T-helper 2 cell (primary cell): Measurements from ENCODE around the gene CD58.

Source experiments
- DNase-seq, 5 experiments: peaks; one replicate each; pipeline versions ENCODE4 v3.0.0 to v3.0.0-alpha.2; 2012 to 2022

CD58 gene

GRCh38 chr1:116538544-116538943 is 32.3 kb downstream of the CD58 start:
- DNase-seq, result peak in 1 of 5 experiments; percentile 74

GRCh38 chr1:116537898-116538297 is 32.9 kb downstream of the CD58 start:
- DNase-seq, result no peak

- no peak for DNase-seq
These were observed 33.6 kb downstream of the CD58 start for GRCh38 chr1:116537040-116537831.

GRCh38 chr1:116534014-116534739 is 36.6 kb downstream of the CD58 start:
- DNase-seq, result no peak

- no peak for DNase-seq
These were observed 37.4 kb downstream of the CD58 start for GRCh38 chr1:116533429-116533820.

- DNase-seq, result no peak
These were observed 38.0 kb downstream of the CD58 start for GRCh38 chr1:116532671-116533428.

- no peak for DNase-seq
These were observed 38.9 kb downstream of the CD58 start for GRCh38 chr1:116531917-116532316.

GRCh38 chr1:116529681-116530080 is 41.1 kb downstream of the CD58 start:
- DNase-seq, result no peak

GRCh38 chr1:116529199-116529631 is 41.6 kb downstream of the CD58 start:
- DNase-seq, result no peak

GRCh38 chr1:116528329-116529083 is 42.3 kb downstream of the CD58 start:
- DNase-seq, result no peak

- no peak for DNase-seq
These were observed 45.4 kb downstream of the CD58 start for GRCh38 chr1:116525440-116525839.

GRCh38 chr1:116521186-116521585 is 49.6 kb downstream of the CD58 start:
- DNase-seq, result no peak

- no peak for DNase-seq
These were observed 52.4 kb downstream of the CD58 start for GRCh38 chr1:116518400-116518799.

GRCh38 chr1:116516631-116517030 is 54.2 kb downstream of the CD58 start:
- DNase-seq, result peak in 1 of 5 experiments; percentile 38

GRCh38 chr1:116515702-116516101 is 55.1 kb downstream of the CD58 start:
- peak in 2 of 5 experiments; percentile 69 to 72 for DNase-seq

GRCh38 chr1:116514708-116515525 is 55.9 kb downstream of the CD58 start:
- peak in 4 of 5 experiments; percentile 44 to 92 (median 68) for DNase-seq

- no peak for DNase-seq
These were observed 56.9 kb downstream of the CD58 start for GRCh38 chr1:116513956-116514355.

- no peak for DNase-seq
These were observed 59.3 kb downstream of the CD58 start for GRCh38 chr1:116511459-116512019.

GRCh38 chr1:116510361-116510760 is 60.5 kb downstream of the CD58 start:
- DNase-seq, result peak in 1 of 5 experiments; percentile 42

GRCh38 chr1:116508984-116509980 is 61.5 kb downstream of the CD58 start:
- peak in 1 of 5 experiments; percentile 79 for DNase-seq
